ENCODE measurements around the gene POLR2M.
A peak's percentile ranks its signal among the peaks of the same experiment; 100 is the strongest.

POLR2M gene

DNA sequence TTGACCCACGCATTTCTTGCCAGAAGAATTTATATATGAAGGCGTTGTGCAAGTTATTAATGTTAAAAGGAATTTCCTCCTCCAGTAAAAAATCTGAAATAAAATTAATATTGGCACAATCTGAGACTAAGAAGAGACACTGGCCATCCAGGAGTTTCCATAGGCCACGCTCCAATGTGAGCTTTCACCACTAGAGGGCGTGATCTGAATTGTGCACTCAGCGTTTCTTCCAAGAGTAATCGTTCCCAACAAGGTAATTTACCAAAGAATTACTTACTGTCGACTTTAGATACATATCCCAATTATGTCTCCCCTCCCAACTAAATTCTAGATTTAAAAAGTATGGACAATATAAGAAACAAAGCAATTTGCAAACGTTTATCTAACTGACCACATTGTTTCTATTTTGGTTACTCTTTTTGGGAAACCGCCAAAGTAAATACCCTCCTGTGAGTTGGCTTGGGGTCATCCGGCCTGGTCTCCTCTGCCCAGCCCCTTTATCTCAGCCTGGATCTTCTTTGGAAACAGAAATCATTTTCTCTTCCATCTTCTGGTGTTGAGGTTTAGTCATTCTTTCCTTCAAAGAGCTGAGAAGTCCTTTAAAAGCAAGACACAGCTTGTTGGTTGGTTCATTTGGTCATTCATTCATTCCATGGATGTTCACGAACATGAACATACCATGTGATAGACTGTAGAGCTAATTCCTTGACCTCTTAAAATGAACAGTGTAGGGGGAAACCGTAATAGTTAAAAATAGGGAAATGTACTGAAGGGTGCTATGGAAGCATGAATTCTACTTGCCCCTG, 26.2 kb downstream of the POLR2M start:
- peak; percentile 47 for DNase-seq (ENCODE audit: low read depth)
- no peak overlapping the region for H3K4me3 ChIP-seq (ENCODE audit: low read depth, low read length)
- TF ChIP-seq, protein P1, sequence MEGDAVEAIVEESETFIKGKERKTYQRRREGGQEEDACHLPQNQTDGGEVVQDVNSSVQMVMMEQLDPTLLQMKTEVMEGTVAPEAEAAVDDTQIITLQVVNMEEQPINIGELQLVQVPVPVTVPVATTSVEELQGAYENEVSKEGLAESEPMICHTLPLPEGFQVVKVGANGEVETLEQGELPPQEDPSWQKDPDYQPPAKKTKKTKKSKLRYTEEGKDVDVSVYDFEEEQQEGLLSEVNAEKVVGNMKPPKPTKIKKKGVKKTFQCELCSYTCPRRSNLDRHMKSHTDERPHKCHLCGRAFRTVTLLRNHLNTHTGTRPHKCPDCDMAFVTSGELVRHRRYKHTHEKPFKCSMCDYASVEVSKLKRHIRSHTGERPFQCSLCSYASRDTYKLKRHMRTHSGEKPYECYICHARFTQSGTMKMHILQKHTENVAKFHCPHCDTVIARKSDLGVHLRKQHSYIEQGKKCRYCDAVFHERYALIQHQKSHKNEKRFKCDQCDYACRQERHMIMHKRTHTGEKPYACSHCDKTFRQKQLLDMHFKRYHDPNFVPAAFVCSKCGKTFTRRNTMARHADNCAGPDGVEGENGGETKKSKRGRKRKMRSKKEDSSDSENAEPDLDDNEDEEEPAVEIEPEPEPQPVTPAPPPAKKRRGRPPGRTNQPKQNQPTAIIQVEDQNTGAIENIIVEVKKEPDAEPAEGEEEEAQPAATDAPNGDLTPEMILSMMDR (IDR thresholded peaks at IDR 0.05; ENCODE audit: insufficient read depth, low read depth, low read length, missing control alignments) = peak; percentile 89

DNA sequence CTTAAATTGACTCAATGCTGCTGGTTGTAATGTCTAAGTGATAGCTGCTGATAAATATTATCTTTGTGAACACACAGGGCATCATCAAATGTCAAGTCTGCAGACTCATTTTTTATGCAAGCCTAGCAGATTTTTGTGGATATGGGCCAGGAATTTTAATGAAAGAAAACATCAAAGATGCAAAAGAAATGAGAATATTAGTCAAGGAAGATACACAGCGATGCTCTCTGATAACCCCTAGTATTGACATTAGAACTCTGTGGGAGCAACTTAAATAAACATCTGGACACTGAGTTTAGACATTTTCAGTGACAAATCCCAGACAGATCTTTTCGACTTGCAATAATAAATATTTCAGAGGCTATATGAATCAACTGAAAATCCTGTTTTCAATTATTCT, 28.3 kb downstream of the POLR2M start:
- TF ChIP-seq, protein P1 (IDR thresholded peaks at IDR 0.05; ENCODE audit: insufficient read depth, low read depth, low read length, missing control alignments) = no peak
- no peak for DNase-seq (ENCODE audit: low read depth)
- H3K4me3 ChIP-seq (ENCODE audit: low read depth, low read length) = no peak overlapping the region

DNA sequence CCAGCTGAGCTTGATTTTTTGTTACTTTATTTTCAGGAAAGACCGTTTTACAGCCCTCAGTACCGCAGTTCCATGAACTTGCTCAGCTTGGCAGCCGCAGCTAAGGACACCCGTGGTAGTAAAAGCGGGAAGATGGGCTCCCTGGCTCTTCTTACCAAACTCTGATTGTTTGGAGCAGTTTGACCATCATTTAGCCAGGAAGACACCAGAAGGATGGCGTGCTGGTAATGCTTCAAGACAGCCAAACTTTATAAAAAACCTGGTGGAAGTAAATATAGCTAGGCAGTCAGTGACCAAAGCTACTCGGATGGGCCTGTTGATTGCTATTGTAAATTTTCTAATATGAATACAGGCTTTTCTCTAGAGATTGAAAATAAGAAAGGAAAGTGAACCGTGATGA, 28.9 kb downstream of the POLR2M start:
- TF ChIP-seq, protein P1 (IDR thresholded peaks at IDR 0.05; ENCODE audit: insufficient read depth, low read depth, low read length, missing control alignments) = no peak
- DNase-seq (ENCODE audit: low read depth) = no peak
- no peak overlapping the region for H3K4me3 ChIP-seq (ENCODE audit: low read depth, low read length)

DNA sequence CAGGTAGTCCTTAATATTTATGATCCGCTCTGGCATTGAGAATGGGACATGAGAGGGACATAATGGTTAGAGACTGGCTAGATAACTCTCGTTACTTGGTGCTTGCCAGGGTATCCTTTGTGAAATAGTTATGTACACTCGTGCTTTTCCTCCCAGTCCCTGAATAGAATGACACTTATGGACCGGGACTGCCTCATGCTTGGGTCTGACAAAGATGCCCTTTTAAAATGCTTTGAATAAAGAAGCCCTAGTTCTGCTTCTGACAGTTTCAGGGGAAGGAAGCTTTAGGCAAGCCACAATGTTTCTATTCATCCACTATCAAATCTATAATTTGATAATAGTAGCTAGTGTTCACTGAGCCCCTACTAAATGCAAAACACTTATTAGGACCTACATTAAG, 29.4 kb downstream of the POLR2M start:
- H3K4me3 ChIP-seq (ENCODE audit: low read depth, low read length) = no peak overlapping the region
- TF ChIP-seq, protein P1 (IDR thresholded peaks at IDR 0.05; ENCODE audit: insufficient read depth, low read depth, low read length, missing control alignments) = no peak
- DNase-seq (ENCODE audit: low read depth) = no peak

DNA sequence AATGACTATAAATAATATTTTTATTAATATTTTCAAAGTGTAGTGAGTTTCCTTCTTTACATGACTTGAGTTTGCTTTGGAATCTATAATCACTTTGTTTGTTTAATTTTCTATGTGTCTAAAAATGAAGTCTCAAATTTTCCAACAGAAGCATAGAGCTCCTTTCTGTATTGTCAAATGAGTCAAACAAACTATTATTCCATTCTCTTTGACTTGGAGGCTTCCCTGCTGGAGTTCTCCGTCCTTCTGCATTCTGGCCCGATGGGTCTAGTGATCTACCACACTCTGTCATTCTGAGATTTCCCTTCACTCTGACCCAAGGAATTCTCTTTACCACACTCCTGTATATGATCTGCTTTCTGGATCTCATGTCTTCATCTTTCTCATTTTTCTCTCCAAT, 30.1 kb downstream of the POLR2M start:
- no peak for DNase-seq (ENCODE audit: low read depth)
- TF ChIP-seq, protein P1 (IDR thresholded peaks at IDR 0.05; ENCODE audit: insufficient read depth, low read depth, low read length, missing control alignments) = no peak
- H3K4me3 ChIP-seq (ENCODE audit: low read depth, low read length) = no peak overlapping the region

DNA sequence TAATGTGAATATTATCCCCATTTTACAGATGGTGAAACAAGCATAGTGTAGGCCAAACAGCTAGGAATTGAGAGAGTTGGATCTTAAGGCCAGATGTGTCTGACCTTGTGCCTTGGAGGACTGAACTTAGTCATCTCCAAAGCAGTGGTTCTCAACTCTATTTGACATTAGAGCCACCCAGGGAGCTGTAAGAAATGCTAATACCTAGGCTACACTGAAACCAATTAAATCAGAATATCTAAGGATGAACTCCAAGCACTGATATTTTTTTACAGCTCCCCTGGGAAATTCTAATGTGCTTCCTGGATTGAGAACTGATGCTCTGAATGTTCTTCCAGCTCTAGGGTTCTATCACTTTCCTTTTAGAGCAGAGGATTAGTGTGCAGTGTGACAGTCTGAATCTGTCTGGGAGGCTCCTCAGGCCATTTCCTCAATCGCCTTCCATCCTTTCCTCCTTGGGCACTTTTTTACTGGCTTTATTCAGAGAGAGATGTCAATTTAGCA, 32.3 kb downstream of the POLR2M start:
- no peak for DNase-seq (ENCODE audit: low read depth)
- H3K4me3 ChIP-seq (ENCODE audit: low read depth, low read length) = no peak overlapping the region
- TF ChIP-seq, protein P1 (IDR thresholded peaks at IDR 0.05; ENCODE audit: insufficient read depth, low read depth, low read length, missing control alignments) = no peak

DNA sequence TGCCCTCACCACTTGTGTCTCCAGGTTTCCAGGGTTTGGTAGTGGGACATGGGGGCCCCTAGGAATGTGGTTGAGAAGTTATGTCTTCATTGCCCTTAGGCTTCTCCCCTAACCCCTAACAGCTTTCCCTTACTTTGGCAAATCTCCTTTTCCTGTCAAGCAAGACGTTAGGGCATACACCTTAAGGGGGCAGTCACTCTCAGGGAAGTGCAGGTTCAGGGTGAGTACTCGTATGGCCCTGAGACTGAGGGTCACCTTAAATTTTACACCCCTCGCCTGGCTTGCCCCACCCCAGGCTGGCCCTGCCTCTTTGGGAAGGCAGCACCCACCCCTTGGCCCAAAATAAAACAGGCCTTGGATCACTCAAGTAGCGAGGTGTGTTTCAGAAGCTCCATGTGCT, 33.5 kb downstream of the POLR2M start:
- DNase-seq (ENCODE audit: low read depth) = no peak
- TF ChIP-seq, protein P1 (IDR thresholded peaks at IDR 0.05; ENCODE audit: insufficient read depth, low read depth, low read length, missing control alignments) = no peak
- H3K4me3 ChIP-seq (ENCODE audit: low read depth, low read length) = no peak overlapping the region

Data from GM12865 (cell line).